Muscle layer of duodenum (tissue), 2 donors: ENCODE results near the gene KCNG4.
"Not testable (repeated sequence)": the region's sequence is repeated elsewhere in the genome, so short reads cannot be mapped to it uniquely, and the experiment has no call there.

Experiments
- H3K27ac ChIP-seq: one replicate; pipeline ENCODE4 v1.7.0; 2013; ENCODE audit warnings: mild to moderate bottlenecking, low read length
- H3K27me3 ChIP-seq: one replicate; pipeline ENCODE4 v1.7.0; 2013; ENCODE audit warnings: low read depth, mild to moderate bottlenecking, control low read depth, low read length
- H3K36me3 ChIP-seq, 2 donors: one replicate each; pipeline ENCODE4 v1.7.0; 2013; ENCODE audit warnings: low read length in 2 of 2, control low read depth in 1 of 2, mild to moderate bottlenecking in 1 of 2; ENCODE audit not compliant: insufficient read depth in 2 of 2, control insufficient read depth in 1 of 2
- H3K4me1 ChIP-seq, 2 donors: one replicate each; pipeline ENCODE4 v1.7.0; 2013; ENCODE audit warnings: low read length in 2 of 2, mild to moderate bottlenecking in 2 of 2, control low read depth in 1 of 2, moderate library complexity in 1 of 2; ENCODE audit not compliant: insufficient read depth in 2 of 2, control insufficient read depth in 1 of 2
- H3K4me3 ChIP-seq, 2 donors: one replicate each; pipeline ENCODE4 v1.7.0; 2013; ENCODE audit warnings: low read length in 2 of 2, low read depth in 1 of 2, mild to moderate bottlenecking in 1 of 2
- H3K9me3 ChIP-seq, 2 donors: one replicate each; pipeline ENCODE4 v1.7.0; 2013; ENCODE audit warnings: low read length in 2 of 2, control low read depth in 1 of 2, mild to moderate bottlenecking in 1 of 2; ENCODE audit not compliant: control insufficient read depth in 1 of 2
- donor health status: healthy.

KCNG4 gene

DNA sequence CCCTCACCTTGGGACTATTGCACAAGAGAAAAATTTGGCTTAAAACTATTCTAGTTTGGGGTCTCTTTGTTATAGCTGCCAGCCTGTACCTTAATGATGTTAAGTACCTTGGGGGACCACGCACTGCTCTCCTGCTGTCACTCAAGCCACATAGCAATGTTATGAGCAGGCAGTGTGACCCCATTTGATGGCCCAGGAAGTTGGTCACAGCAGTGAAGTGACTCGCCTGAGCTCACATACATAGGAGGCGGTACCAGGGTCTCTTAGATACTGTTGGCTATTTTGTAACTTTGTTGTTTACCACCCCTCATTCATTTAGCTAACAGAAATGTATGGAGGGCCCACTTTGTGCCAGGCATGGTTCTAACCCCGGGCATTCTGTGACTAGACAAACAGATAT lies 16.4 kb downstream of the KCNG4 start:
- H3K4me1 ChIP-seq = peaks cover 0 to 6% of the 10 kb centered on the region in 2 donors
- H3K9me3 ChIP-seq = no peaks in the 10 kb centered on the region
- H3K27me3 ChIP-seq = no peaks in the 10 kb centered on the region
- H3K27ac ChIP-seq = no peak overlapping the region
- H3K4me3 ChIP-seq = no peak overlapping the region
- no peaks in the 10 kb centered on the region for H3K36me3 ChIP-seq

DNA sequence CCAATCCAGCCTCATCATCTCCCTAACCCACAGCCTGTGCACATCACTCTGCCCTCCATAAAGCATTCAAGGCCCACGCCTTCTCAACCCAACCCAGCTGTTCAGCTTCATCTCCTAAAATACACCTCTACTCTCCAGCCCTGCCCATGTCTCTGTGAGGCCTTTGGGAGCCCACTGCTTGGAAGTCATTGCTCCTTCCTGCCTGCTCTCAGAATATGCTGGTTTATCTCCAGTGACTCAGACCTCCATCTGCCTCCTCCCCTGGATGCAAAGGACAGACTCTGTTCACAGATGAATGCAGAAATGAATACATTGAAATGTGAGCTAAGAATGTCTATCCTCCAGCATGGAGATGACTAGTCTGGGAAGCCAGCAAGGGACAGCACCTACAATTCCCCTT lies 19.0 kb downstream of the KCNG4 start:
- no peak overlapping the region for H3K27ac ChIP-seq
- H3K4me1 ChIP-seq = no peaks in the 10 kb centered on the region
- H3K27me3 ChIP-seq = no peaks in the 10 kb centered on the region
- no peak overlapping the region for H3K4me3 ChIP-seq
- H3K9me3 ChIP-seq = no peaks in the 10 kb centered on the region
- H3K36me3 ChIP-seq = no peaks in the 10 kb centered on the region

DNA sequence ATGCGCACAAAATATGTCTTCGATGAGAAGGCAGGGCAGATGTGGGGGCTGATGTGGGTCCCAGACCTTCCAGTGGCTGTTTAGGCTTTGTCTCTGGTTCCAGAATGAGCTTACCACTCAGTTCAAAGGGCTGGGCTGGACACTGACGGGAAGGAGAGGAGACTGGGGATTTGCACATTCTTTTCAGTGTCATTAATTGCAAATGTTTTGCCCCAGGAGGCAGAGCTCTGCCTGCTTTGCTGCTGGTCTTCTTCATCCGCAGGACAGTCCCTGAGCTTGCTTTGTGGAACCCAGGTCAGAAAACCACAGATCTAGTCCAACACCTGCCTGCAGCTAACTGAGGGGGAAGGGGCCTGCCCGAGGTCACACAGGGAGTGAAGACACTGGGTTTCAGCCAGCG lies 20.9 kb downstream of the KCNG4 start:
- H3K4me1 ChIP-seq = no peaks in the 10 kb centered on the region
- H3K27ac ChIP-seq = no peak overlapping the region
- no peak overlapping the region for H3K4me3 ChIP-seq
- no peaks in the 10 kb centered on the region for H3K9me3 ChIP-seq
- no peaks in the 10 kb centered on the region for H3K36me3 ChIP-seq
- no peaks in the 10 kb centered on the region for H3K27me3 ChIP-seq

DNA sequence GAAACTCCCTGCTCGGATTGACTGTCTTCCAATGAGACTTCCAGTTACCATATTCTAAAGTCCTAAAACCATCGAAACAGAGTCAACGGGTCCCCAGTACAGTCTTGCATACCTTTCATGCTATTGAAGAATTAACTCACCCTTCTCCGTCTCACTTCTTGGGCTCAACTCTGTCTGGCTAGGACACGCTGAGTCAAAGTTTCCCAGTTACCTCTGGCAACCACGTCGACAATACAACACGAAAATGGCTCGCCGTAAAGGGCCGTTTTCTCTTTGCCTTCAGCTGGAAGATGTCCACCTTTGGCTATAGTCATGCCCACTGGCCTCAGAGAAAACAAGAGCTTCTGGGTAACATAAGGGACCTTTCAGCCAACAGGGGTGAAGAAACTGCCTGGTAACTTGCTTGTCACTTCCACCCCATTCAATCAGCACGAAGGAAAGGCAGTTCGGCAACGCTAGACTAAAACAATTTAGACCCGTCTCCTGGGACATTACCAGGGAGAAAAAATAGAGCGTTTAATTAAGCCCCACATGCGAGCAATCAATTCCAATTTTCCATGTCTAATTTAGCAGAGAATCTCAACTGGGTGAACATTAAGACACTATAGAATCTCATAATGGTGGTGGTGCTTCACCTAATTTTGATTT lies 21.5 kb downstream of the KCNG4 start:
- Histone ChIP-seq H3K4me1 (no peaks in the 10 kb centered on the region), H3K27me3 (no peaks in the 10 kb centered on the region), H3K36me3 (no peaks in the 10 kb centered on the region), H3K27ac (no peak overlapping the region), H3K9me3 (no peaks in the 10 kb centered on the region), H3K4me3 (no peak overlapping the region)

DNA sequence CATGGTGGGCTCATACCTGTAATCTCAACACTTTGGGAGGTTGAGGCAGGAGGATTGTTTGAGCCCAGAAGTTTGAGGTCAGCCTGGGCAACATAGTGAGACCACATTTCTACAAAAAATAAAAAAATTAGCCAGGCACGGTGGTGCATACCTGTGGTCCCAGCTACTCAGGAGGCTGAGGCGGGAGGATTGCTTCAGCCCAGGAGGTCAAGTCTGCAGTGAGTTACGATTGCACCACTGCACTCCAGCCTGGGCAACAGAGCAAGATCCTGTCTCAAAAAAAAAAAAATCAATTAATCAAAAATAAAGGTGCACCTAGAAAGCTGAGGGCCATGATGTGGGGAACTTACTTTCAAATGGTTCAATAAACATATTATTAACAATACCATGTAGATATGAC lies 23.7 kb downstream of the KCNG4 start:
- H3K4me1 ChIP-seq, H3K9me3 ChIP-seq, H3K27me3 ChIP-seq, H3K36me3 ChIP-seq, H3K4me3 ChIP-seq, H3K27ac ChIP-seq: not testable (repeated sequence)

DNA sequence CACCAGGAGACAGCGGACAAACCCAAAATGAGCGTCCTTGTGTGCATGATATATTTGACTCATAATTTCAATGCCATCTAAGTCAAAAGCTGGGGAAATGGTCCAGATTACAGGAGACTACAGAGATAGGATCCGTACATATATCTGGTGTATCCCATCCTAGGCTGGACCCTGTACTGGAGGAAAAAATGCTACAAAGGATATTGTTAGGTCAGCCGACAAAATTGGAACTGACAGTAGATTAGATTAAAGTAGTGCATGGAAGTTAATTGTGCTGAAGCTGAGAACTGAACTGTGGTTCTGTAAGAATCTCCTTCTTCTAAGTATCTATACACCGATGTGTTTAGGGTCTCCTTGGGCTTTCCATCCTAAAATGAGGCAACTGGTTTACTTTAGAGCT lies 24.3 kb downstream of the KCNG4 start:
- no peak overlapping the region for H3K4me3 ChIP-seq
- no peaks in the 10 kb centered on the region for H3K9me3 ChIP-seq
- no peak overlapping the region for H3K27ac ChIP-seq
- no peaks in the 10 kb centered on the region for H3K4me1 ChIP-seq
- no peaks in the 10 kb centered on the region for H3K27me3 ChIP-seq
- H3K36me3 ChIP-seq = no peaks in the 10 kb centered on the region

DNA sequence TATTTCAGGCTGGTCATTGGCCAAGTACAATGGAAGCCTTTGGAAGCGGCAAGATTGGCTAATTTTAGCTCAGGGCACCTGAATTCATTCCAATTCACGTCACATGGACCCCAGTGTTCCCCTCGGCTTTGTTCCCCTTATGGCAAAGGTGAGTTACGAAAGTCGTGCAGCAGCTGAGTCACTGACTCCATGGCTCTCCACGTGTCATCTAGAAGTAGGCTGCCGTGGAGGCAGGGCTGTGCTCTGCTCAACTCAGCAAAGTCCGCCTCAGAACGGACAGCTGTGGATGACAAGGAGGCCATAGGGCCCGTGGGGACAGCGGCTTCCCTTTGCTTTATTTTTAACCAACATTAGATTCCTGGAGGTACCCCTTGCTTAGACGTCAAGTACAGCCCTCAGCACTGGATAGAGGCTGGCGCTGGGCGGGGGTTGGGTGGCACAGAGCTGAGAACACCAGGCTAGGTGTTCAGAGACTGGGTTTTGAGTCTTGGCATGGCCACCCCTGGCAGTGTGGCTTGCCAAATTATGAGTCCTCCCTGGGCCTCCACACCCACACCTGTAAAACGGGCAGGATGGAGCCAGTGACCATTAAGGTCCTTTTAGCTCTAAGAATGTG lies 25.3 kb downstream of the KCNG4 start:
- Histone ChIP-seq H3K27ac (no peak overlapping the region), H3K27me3 (no peaks in the 10 kb centered on the region), H3K9me3 (no peaks in the 10 kb centered on the region), H3K36me3 (no peaks in the 10 kb centered on the region), H3K4me1 (no peaks in the 10 kb centered on the region), H3K4me3 (no peak overlapping the region)

DNA sequence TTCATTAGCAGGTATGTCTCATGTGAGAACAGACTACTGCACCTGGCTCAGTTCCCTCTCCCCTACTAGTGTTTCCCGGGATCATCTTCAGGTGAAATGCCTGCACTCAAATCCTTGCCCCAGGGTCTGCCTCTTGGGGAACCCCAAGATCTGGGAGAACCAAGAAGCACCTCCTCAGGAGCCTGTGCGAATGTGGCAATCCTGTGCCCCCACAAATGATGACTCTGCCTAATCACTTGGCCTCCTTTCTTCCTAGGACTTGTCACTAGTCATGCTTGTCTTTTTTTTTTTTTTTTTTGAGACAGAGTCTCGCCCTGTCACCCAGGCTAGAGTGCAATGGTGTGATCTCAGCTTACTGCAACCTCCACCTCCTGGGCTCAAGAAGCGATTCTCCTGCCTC lies 27.2 kb downstream of the KCNG4 start:
- H3K4me1 ChIP-seq = no peaks in the 10 kb centered on the region
- H3K4me3 ChIP-seq = no peak overlapping the region
- no peaks in the 10 kb centered on the region for H3K36me3 ChIP-seq
- no peaks in the 10 kb centered on the region for H3K27me3 ChIP-seq
- H3K9me3 ChIP-seq = no peaks in the 10 kb centered on the region
- no peak overlapping the region for H3K27ac ChIP-seq

DNA sequence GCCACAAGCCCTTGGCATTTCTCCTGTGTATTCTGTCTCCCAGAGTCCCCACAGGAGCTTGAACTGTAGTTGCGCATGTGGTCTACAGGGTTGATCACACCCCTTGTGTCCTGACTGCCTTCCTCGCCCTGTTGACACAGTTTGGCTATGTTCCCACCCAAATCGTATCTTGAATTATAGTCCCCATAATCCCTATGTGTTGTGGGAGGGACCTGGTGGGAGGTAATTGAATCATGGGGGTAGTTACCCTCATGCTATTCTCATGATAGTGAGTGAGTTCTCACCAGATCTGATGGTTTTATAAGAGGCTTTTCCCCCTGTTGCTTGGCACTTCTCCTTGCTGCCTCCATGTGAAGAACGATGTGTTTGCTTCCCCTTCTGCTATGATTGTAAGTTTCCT lies 27.7 kb downstream of the KCNG4 start:
- no peaks in the 10 kb centered on the region for H3K27me3 ChIP-seq
- H3K36me3 ChIP-seq = no peaks in the 10 kb centered on the region
- H3K27ac ChIP-seq = no peak overlapping the region

DNA sequence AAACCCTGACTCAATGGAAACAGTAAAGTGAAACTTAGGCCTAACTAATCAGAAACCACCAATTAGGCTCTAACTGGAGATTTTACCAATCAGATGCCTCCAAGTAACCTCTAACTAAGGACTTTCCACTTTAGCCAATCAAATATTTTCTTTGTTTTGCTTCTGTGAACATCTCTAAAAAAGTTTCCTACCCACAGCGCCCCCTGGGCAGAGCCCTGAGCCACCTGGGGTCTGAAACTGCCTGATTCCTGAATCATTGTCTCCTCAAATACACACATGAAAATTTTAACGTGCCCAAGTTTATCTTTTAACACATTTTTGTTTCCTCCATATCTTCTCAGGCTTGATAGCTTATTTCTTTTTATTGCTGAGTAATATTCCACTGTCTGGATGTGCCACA lies 29.8 kb downstream of the KCNG4 start:
- H3K36me3 ChIP-seq = no peaks in the 10 kb centered on the region
- no peak overlapping the region for H3K27ac ChIP-seq

More for the DNA sequence above, 27.7 kb downstream of the KCNG4 start:
- Histone ChIP-seq H3K9me3 (no peaks in the 10 kb centered on the region), H3K4me3 (no peak overlapping the region), H3K4me1 (no peaks in the 10 kb centered on the region)

DNA sequence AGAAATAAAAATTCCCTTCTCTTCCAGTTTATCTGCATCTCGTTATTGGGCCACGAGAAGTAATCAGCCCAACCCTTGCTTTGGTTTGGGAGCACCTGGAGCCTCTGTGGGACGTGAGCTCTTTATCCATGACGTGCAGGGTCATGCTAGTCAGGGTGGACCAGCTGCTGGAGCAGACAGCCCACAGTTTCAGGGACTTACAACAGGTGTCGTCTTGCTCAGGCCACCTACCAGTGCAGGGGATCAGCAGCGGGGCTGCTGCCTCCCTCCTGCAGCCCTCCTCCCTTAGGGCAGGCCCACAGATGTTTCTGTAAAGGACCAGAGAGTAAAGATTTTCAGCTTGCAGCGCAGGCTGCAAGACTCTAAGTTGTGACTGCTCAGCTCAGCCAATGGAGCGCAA lies 31.9 kb downstream of the KCNG4 start:
- Histone ChIP-seq H3K36me3 (no peaks in the 10 kb centered on the region), H3K9me3 (no peaks in the 10 kb centered on the region), H3K4me1 (no peaks in the 10 kb centered on the region), H3K27ac (no peak overlapping the region), H3K27me3 (no peaks in the 10 kb centered on the region), H3K4me3 (no peak overlapping the region)

More for the DNA sequence above, 29.8 kb downstream of the KCNG4 start:
- H3K4me1 ChIP-seq = no peaks in the 10 kb centered on the region
- H3K9me3 ChIP-seq = no peaks in the 10 kb centered on the region
- H3K4me3 ChIP-seq = no peak overlapping the region
- no peaks in the 10 kb centered on the region for H3K27me3 ChIP-seq

DNA sequence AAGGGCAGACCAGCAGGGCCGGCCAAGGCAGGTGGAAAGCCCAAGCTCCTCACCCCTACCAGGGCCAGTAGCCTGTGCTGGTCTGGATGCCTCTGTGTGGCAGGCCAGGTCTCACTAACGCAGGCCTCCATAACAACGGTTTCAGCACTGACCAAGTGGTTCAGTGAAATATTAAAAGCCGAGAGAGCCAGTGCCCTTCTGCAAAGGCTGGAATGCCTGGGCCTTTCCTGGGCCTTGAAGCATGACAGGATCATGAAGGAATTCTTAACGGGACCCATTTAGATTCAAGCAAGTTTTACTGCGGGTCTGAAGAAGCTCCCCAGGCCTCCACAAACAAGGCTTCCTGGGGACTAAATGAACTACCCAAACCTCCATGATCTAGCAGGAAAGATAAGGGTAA lies 32.6 kb downstream of the KCNG4 start:
- Histone ChIP-seq H3K27me3 (no peaks in the 10 kb centered on the region), H3K4me1 (no peaks in the 10 kb centered on the region), H3K9me3 (no peaks in the 10 kb centered on the region), H3K4me3 (no peak overlapping the region), H3K36me3 (no peaks in the 10 kb centered on the region), H3K27ac (no peak overlapping the region)
